GM18868 (cell line): ENCODE measurements around the gene HS3ST5.

Experiments used
- ATAC-seq: cut with Tn5 transposase; IDR thresholded peaks from one replicate; pipeline ENCODE4 v1.9.1; 2021; ENCODE audit warnings: mild to moderate bottlenecking, moderate library complexity; ENCODE audit not compliant: unreplicated experiment

HS3ST5 gene

DNA sequence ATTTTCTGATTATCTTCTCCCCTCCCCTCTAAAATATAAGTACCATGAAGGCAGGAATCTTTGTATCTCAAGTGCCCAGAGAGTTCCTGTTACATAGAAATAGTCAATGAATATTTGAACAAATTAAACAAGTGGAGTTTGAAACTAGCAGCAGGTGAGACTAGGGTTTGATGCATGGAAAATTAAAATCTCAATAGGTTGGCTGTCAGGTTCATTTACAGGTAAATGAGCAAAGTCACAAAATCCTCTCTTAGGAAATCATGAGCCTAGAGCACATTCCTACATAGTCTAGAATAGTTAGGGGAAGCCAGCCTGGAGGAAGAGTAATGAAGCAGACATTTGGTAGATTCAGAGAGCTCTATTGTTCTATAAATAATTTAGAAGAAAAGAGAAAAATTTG, 140.4 kb downstream of the HS3ST5 start:
- ATAC-seq, result no peak

GRCh38 chr6:114200891-114201290, 141.9 kb downstream of the HS3ST5 start:
- no peak for ATAC-seq

GRCh38 chr6:114195631-114196403, 147.0 kb downstream of the HS3ST5 start:
- ATAC-seq, result no peak

GRCh38 chr6:114195027-114195365, 147.8 kb downstream of the HS3ST5 start:
- no peak for ATAC-seq

- ATAC-seq, result no peak
Observed at GRCh38 chr6:114194362-114195026, 148.3 kb downstream of the HS3ST5 start.

GRCh38 chr6:114187563-114187962, 155.3 kb downstream of the HS3ST5 start:
- ATAC-seq, result no peak

GRCh38 chr6:114181664-114182063, 161.2 kb downstream of the HS3ST5 start:
- ATAC-seq, result no peak

DNA sequence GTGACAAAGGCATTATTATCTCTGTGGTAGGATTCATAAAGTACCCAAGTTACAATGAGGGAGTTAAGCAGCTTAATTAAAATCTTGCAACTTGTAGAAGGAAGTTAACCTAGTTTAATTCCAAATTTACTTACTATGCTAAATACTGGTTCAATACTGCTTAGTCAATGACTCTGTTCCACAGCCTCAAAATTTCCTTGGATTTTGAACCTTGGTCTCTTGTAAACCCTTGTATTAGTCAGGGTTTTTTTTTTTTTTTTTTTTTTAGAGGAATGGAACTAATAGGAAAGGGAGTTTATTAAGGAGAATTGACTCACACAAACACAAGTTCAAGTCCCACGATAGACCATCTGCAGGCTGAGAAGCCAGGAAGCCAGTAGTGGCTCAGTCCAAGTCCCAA, 163.4 kb downstream of the HS3ST5 start:
- ATAC-seq, result no peak

DNA sequence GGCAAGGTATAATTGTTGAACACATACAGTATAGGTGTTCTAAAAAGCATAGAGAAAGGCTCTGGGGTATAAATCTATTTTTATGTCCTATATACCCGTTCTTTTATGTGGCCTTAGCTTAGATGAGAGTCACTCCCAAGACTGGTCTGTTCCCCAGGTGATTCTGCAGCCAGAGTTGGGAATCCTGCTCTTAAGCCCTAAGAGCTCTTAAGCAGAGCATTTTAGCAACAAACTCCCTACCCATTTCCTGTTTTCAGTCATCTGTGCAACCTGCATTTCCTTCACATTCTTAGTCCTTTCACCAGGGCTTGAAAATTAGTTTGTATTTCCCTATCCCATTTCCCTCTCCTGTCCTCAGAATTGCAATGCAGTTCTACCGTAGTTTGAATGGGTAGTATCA, 166.1 kb downstream of the HS3ST5 start:
- no peak for ATAC-seq

DNA sequence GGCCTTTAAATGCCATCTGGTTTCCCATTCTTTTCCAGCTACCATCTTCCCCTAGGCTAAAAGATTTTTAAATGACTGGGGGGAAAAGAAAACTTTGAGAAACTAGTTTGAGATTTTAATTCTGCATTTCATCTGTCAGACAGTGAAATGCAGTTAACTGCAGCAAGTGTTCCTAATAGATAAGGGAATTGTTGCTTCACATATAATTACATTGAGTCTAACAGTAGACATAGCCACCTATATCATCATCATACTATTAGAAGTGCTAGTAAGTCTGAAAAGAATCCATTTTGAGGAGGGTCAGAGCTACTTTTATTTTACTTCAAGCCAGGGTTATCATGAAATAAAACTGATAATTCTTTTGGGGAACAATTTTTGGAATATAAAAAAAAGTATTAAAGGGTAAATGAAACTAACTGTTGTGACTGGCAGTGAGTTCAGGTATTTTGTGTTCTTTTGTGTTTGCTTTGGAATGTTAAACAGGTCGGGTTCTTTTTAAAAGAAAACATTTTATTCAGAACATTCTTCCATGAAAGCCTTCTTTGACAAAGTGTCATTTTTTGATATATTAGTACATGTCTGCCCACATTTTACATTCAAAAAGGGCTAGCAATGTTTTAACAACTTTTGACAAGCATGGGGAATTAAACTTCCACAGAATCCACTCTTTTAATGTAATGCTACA, 170.1 kb downstream of the HS3ST5 start:
- no peak for ATAC-seq

- ATAC-seq, result no peak
Observed at GRCh38 chr6:114171473-114171872, 171.3 kb downstream of the HS3ST5 start.

DNA sequence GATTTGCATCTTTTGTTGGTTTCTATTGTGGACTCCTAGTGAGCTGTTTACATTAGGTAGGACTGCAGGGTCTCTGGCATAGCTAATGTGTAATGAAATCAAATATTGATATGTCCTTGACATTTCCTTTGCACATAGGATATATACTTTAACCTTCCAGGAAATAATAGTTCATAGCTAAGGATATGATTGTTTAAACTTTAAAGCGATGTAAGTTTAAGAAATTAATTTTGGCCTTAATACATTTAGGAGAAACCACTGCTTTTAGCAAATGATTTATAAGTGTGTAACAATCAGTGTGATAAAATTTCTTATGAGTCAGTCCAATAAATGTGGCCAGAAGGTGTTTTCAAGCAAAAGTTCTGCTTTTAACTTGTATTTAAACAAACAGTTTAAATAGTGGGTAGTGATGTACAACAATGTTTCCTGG, 171.8 kb downstream of the HS3ST5 start:
- no peak for ATAC-seq

GRCh38 chr6:114170372-114170771, 172.5 kb downstream of the HS3ST5 start:
- ATAC-seq, result no peak

GRCh38 chr6:114169763-114170162, 173.1 kb downstream of the HS3ST5 start:
- no peak for ATAC-seq

DNA sequence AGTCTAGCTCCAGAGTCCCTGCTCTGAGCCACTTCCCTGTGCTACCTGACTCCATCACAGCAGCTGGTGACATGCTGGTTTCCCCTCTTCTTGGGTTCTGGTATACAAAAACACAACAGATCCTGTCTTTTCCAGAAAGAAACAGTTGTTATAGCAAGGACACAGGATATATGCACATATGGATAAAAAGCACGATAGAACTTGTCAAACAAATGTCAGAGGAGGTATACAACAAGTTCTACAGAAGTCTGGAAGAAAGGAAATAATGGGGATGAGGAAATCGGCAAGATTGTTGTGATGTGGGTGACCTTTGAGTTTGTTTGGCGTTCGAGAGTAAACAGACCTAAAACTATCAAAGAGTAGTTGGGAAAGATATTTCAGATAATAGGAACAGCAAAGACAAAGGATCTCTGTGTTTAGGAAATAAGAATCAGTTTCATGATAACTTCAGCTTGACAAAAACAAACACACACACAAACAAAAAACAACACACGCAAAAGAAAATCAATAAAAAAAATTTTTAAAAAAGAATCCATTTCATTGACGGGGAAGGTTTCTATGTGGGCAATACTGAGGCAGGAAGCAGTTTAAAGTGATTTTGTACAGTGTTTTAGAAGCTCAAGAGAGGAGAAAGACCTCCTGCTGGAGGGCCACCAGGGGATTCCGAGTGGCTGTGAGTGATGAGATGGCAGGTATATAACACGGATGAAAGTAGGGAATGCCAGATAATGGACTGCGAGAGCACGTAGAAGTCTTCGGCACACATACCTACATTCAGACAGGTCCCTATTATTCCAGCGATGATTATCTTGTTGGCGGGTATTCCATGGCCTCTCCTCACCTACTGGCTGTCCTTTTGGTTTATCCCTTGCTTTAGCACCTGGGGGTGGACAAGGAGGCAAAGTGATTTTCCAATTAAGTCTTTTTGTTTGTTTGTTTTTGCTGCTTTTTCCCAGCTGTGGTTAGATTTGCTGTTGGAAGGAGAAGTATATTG, 174.9 kb downstream of the HS3ST5 start:
- ATAC-seq, result no peak

GRCh38 chr6:114164207-114164606, 178.6 kb downstream of the HS3ST5 start:
- ATAC-seq, result no peak

- no peak for ATAC-seq
Observed at GRCh38 chr6:114162691-114163347, 180.0 kb downstream of the HS3ST5 start.

GRCh38 chr6:114160881-114161280, 181.9 kb downstream of the HS3ST5 start:
- no peak for ATAC-seq

- ATAC-seq, result no peak
Observed at GRCh38 chr6:114159727-114160126, 183.1 kb downstream of the HS3ST5 start.
